Measurements from ENCODE around the gene COL28A1.

Gene COL28A1

DNA sequence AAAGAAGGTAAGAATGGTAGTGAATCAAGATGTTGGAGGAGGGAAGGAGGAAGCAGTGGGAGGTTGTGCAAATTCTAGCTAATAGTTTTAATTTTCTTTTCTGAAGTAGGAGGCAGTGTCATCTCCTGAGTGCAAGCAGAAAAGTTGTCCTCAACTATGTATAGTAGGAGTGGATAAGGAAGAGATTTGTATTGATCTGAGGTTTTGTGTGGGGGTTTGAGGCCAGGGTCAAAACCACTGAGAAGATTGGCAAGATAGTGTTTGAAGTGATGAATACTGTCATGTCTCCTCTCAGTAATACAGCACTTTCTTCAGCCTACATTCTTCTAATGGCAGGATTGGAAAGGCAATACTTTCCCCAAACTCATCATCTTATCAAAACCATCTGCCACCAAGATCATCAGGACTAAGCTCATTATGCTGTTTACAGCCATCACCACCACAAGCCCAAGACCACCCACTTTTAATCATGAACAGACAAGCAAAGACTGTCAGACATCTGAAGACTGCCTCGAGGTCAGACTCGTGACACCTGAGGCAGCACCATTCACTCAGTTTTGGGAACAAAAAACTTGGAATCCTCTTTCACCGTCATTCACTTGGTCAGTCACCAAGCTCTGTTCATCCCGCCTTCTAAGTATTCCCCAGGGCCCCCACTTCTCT is 29.5 kb upstream of the COL28A1 start:
- no peak overlapping the region for H3K23ac ChIP-seq (ENCODE audit: low read length)
- DNase-seq: peak in 1 of 2 donors; percentile 10
- H3K9ac ChIP-seq (ENCODE audit: low read length): no peak overlapping the region
- H2BK120ac ChIP-seq (ENCODE audit: insufficient read depth, low read length, poor library complexity): peak overlapping the region; percentile 47
- no peak overlapping the region for H4K12ac ChIP-seq (ENCODE audit: low read depth, low read length)
- no peaks in the 10 kb centered on the region for H3K36me3 ChIP-seq (ENCODE audit: control insufficient read depth in 1 of 2, insufficient read depth in 2 of 2, low read length in 2 of 2)
- no CpG with 5 or more reads among the region's 4 CpGs for WGBS (ENCODE audit: extremely low coverage, insufficient coverage, insufficient read length)
- H2BK12ac ChIP-seq (ENCODE audit: low read length): peak overlapping the region; percentile 80
- no peak overlapping the region for H3K4me3 ChIP-seq (ENCODE audit: low read depth, low read length)
- H3K14ac ChIP-seq (ENCODE audit: low read length): peak overlapping the region; percentile 17
- peak overlapping the region; percentile 15 for H3K4ac ChIP-seq (ENCODE audit: low read depth, low read length)
- no peaks in the 10 kb centered on the region for H3K9me3 ChIP-seq (ENCODE audit: insufficient read depth, low read depth, low read length)
- peak overlapping the region; percentile 74 for H4K91ac ChIP-seq (ENCODE audit: low read depth, low read length)
- H3K79me2 ChIP-seq (ENCODE audit: control insufficient read depth, insufficient read depth, low read length, poor library complexity): peaks cover 10% of the 10 kb centered on the region
- H3K4me1 ChIP-seq (ENCODE audit: control insufficient read depth in 1 of 2, insufficient read depth in 2 of 2, low read length in 2 of 2): peaks cover 8 to 20% of the 10 kb centered on the region in 2 experiments
- peak overlapping the region; percentile 67 for H3K27ac ChIP-seq (ENCODE audit: low read depth, low read length)
- H3K4me2 ChIP-seq (ENCODE audit: low read length): no peak overlapping the region
- H2BK5ac ChIP-seq (ENCODE audit: low read depth, low read length, poor library complexity): peak overlapping the region; percentile 68
- H2AK5ac ChIP-seq (ENCODE audit: low read length): peak overlapping the region; percentile 38
- peak overlapping the region; percentile 70 for H3K18ac ChIP-seq (ENCODE audit: low read length)
- H2AFZ ChIP-seq (ENCODE audit: insufficient read depth, low read length, poor library complexity): peak overlapping the region; percentile 45
- H3K27me3 ChIP-seq (ENCODE audit: insufficient read depth, low read length): no peaks in the 10 kb centered on the region
- H4K8ac ChIP-seq (ENCODE audit: low read depth, low read length): peak overlapping the region; percentile 71
- peaks cover 24% of the 10 kb centered on the region for H3K79me1 ChIP-seq (ENCODE audit: low read length)

- H2AFZ ChIP-seq (ENCODE audit: insufficient read depth, low read length, poor library complexity): no peak overlapping the region
- peak overlapping the region; percentile 67 for H2BK12ac ChIP-seq (ENCODE audit: low read length)
- no peak overlapping the region for H3K23ac ChIP-seq (ENCODE audit: low read length)
- no peaks in the 10 kb centered on the region for H3K27me3 ChIP-seq (ENCODE audit: insufficient read depth, low read length)
- peaks cover 8 to 20% of the 10 kb centered on the region in 2 experiments for H3K4me1 ChIP-seq (ENCODE audit: control insufficient read depth in 1 of 2, insufficient read depth in 2 of 2, low read length in 2 of 2)
- no peak overlapping the region for H3K18ac ChIP-seq (ENCODE audit: low read length)
- H2AK5ac ChIP-seq (ENCODE audit: low read length): no peak overlapping the region
- no peak overlapping the region for H4K12ac ChIP-seq (ENCODE audit: low read depth, low read length)
- H3K9me3 ChIP-seq (ENCODE audit: insufficient read depth, low read depth, low read length): no peaks in the 10 kb centered on the region
- no peaks in the 10 kb centered on the region for H3K36me3 ChIP-seq (ENCODE audit: control insufficient read depth in 1 of 2, insufficient read depth in 2 of 2, low read length in 2 of 2)
- H3K79me2 ChIP-seq (ENCODE audit: control insufficient read depth, insufficient read depth, low read length, poor library complexity): peaks cover 8% of the 10 kb centered on the region
- H3K79me1 ChIP-seq (ENCODE audit: low read length): peaks cover 24% of the 10 kb centered on the region
- H3K4ac ChIP-seq (ENCODE audit: low read depth, low read length): no peak overlapping the region
- no peak overlapping the region for H2BK120ac ChIP-seq (ENCODE audit: insufficient read depth, low read length, poor library complexity)
- no peak overlapping the region for H3K9ac ChIP-seq (ENCODE audit: low read length)
- DNase-seq: peak; percentile 90 to 98
- H3K27ac ChIP-seq (ENCODE audit: low read depth, low read length): peak overlapping the region; percentile 78
- WGBS (ENCODE audit: extremely low coverage, insufficient coverage, insufficient read length): no CpG with 5 or more reads among the region's 3 CpGs
- no peak overlapping the region for H3K4me3 ChIP-seq (ENCODE audit: low read depth, low read length)
- H3K14ac ChIP-seq (ENCODE audit: low read length): no peak overlapping the region
- no peak overlapping the region for H4K8ac ChIP-seq (ENCODE audit: low read depth, low read length)
- H3K4me2 ChIP-seq (ENCODE audit: low read length): peak overlapping the region; percentile 44
- no peak overlapping the region for H4K91ac ChIP-seq (ENCODE audit: low read depth, low read length)
- no peak overlapping the region for H2BK5ac ChIP-seq (ENCODE audit: low read depth, low read length, poor library complexity)
Measured at GRCh38 chr7:7564323-7564780, 28.7 kb upstream of the COL28A1 start.

GRCh38 chr7:7563813-7564212 is 28.1 kb upstream of the COL28A1 start:
- Histone ChIP-seq H3K79me1 (ENCODE audit: low read length) (peaks cover 24% of the 10 kb centered on the region), H3K27ac (ENCODE audit: low read depth, low read length) (peak overlapping the region; percentile 78), H2BK5ac (ENCODE audit: low read depth, low read length, poor library complexity) (peak overlapping the region; percentile 4), H3K9ac (ENCODE audit: low read length) (no peak overlapping the region), H3K79me2 (ENCODE audit: control insufficient read depth, insufficient read depth, low read length, poor library complexity) (peaks cover 8% of the 10 kb centered on the region), H4K12ac (ENCODE audit: low read depth, low read length) (no peak overlapping the region), H3K4ac (ENCODE audit: low read depth, low read length) (no peak overlapping the region), H3K27me3 (ENCODE audit: insufficient read depth, low read length) (no peaks in the 10 kb centered on the region), H3K4me2 (ENCODE audit: low read length) (peak overlapping the region; percentile 44), H3K18ac (ENCODE audit: low read length) (no peak overlapping the region), H3K9me3 (ENCODE audit: insufficient read depth, low read depth, low read length) (no peaks in the 10 kb centered on the region), H2AK5ac (ENCODE audit: low read length) (no peak overlapping the region), H3K4me1 (ENCODE audit: control insufficient read depth in 1 of 2, insufficient read depth in 2 of 2, low read length in 2 of 2) (peaks cover 8 to 20% of the 10 kb centered on the region in 2 experiments), H2BK120ac (ENCODE audit: insufficient read depth, low read length, poor library complexity) (peak overlapping the region; percentile 63), H3K14ac (ENCODE audit: low read length) (no peak overlapping the region), H3K23ac (ENCODE audit: low read length) (no peak overlapping the region), H3K36me3 (ENCODE audit: control insufficient read depth in 1 of 2, insufficient read depth in 2 of 2, low read length in 2 of 2) (no peaks in the 10 kb centered on the region), H4K91ac (ENCODE audit: low read depth, low read length) (no peak overlapping the region), H2AFZ (ENCODE audit: insufficient read depth, low read length, poor library complexity) (no peak overlapping the region), H3K4me3 (ENCODE audit: low read depth, low read length) (no peak overlapping the region), H4K8ac (ENCODE audit: low read depth, low read length) (no peak overlapping the region), H2BK12ac (ENCODE audit: low read length) (no peak overlapping the region)
- DNase-seq: no peak

DNA sequence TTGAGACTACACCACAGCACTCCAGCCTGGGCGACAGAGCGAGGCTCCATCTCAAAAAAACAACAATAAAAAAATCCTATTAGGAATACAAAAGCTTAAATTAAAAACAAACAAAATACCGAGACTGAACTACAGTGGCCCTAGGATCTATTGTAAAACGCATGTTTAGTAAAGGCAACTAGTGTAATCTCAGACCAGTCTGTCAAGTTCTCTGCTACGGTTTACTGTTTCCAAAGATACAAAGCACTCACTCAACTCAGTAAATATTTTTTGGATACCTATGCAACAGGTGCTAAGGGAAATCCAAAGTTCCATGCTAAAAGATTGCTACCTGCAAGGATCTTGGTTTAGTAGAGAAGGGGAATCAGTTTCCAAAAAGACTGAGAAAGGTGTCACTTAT is 27.6 kb upstream of the COL28A1 start:
- H3K4me2 ChIP-seq (ENCODE audit: low read length): no peak overlapping the region
- no peak overlapping the region for H3K23ac ChIP-seq (ENCODE audit: low read length)
- peaks cover 6% of the 10 kb centered on the region for H3K79me2 ChIP-seq (ENCODE audit: control insufficient read depth, insufficient read depth, low read length, poor library complexity)
- H3K9ac ChIP-seq (ENCODE audit: low read length): no peak overlapping the region
- no peak overlapping the region for H4K8ac ChIP-seq (ENCODE audit: low read depth, low read length)
- H3K79me1 ChIP-seq (ENCODE audit: low read length): peaks cover 24% of the 10 kb centered on the region
- no peak overlapping the region for H2AK5ac ChIP-seq (ENCODE audit: low read length)
- H4K12ac ChIP-seq (ENCODE audit: low read depth, low read length): no peak overlapping the region
- H3K27me3 ChIP-seq (ENCODE audit: insufficient read depth, low read length): no peaks in the 10 kb centered on the region
- H3K18ac ChIP-seq (ENCODE audit: low read length): no peak overlapping the region
- no CpG with 5 or more reads among the region's 5 CpGs for WGBS (ENCODE audit: extremely low coverage, insufficient coverage, insufficient read length)
- H3K4ac ChIP-seq (ENCODE audit: low read depth, low read length): no peak overlapping the region
- H2BK5ac ChIP-seq (ENCODE audit: low read depth, low read length, poor library complexity): no peak overlapping the region
- peak in 1 of 2 donors; percentile 71 for DNase-seq
- H2AFZ ChIP-seq (ENCODE audit: insufficient read depth, low read length, poor library complexity): no peak overlapping the region
- no peak overlapping the region for H4K91ac ChIP-seq (ENCODE audit: low read depth, low read length)
- H3K14ac ChIP-seq (ENCODE audit: low read length): no peak overlapping the region
- no peak overlapping the region for H3K4me3 ChIP-seq (ENCODE audit: low read depth, low read length)
- no peaks in the 10 kb centered on the region for H3K9me3 ChIP-seq (ENCODE audit: insufficient read depth, low read depth, low read length)
- H3K27ac ChIP-seq (ENCODE audit: low read depth, low read length): no peak overlapping the region
- no peak overlapping the region for H2BK120ac ChIP-seq (ENCODE audit: insufficient read depth, low read length, poor library complexity)
- H3K4me1 ChIP-seq (ENCODE audit: control insufficient read depth in 1 of 2, insufficient read depth in 2 of 2, low read length in 2 of 2): peaks cover 8 to 17% of the 10 kb centered on the region in 2 experiments
- peak overlapping the region; percentile 72 for H2BK12ac ChIP-seq (ENCODE audit: low read length)
- H3K36me3 ChIP-seq (ENCODE audit: control insufficient read depth in 1 of 2, insufficient read depth in 2 of 2, low read length in 2 of 2): no peaks in the 10 kb centered on the region

Measured in trophoblast cell (in vitro differentiated cells and primary cell).